ENCODE data around the gene MYO9A.
"Not testable (repeated sequence)": the region's sequence is repeated elsewhere in the genome, so short reads cannot be mapped to it uniquely, and the experiment has no call there.

The MYO9A gene

DNA sequence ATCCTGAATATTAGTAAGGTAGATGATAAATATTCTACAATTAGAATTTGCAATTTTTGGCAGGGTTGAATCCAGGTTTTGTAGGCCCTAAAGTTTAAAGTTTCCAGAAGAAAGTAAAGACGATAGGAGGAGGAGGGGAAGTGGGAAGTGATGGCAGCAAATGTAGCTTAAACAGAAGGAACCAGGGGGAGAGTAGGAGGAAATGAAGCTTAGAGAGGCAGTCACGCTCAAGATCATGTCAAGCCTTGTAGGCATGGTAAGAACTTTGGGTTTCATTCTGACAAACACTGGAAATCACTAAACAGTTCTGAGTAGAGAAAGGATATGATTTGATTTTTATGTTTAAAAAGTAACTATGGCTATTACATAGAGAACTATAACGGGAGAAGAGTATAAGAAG lies 243.7 kb downstream of the MYO9A start:
- DNase-seq (ENCODE audit: low read depth), result no peak

DNA sequence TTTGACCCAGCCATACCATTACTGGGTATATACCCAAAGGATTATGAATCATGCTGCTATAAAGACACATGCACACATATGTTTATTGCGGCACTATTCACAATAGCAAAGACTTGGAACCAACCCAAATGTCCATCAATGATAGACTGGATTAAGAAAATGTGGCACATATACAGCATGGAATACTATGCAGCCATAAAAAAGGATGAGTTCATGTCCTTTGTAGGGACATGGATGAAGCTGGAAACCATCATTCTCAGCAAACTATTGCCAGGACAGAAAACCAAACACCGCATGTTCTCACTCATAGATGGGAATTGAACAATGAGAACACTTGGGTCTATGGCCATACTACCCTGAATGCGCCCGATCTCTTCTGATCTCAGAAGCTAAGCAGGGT lies 259.7 kb downstream of the MYO9A start:
- DNase-seq (ENCODE audit: low read depth), result not testable (repeated sequence)

DNA sequence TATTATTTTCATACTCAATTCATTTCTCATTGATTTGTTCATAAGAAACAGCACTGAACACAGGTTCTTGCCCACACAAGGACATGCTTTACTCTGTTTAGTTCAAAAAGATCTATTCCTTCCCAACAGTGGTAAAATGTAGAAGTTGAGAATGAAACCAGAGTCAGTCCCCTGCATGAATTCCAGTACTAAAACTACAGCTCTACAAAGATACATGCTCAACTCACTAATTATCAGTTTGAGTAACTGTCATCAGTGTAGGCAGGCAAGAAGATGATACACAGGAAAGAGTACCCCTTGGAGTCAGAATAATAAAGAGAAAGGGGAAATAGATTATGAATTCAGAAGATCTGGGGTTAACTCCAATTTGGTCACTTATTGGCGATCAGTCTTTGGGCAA lies 264.4 kb downstream of the MYO9A start:
- no peak for DNase-seq (ENCODE audit: low read depth)

DNA sequence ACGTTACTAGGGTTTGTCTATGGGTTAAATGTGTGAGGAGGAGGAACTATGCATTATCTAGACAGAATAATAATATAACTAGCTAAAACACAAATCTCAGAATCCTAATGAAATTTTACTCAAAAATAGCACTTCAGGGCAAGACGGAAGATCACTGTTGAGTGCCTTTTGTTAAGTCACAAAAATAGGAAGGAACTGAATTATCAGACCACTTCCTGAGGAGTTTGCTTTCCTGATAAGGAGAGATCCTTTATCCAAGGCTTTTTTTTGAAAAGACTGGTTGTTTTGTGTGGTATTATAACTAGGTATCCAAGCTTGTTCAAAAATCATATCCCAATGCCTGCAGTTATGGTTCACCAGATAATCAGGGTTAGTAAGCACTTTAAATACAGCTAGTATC lies 273.0 kb downstream of the MYO9A start:
- no peak for DNase-seq (ENCODE audit: low read depth)

DNA sequence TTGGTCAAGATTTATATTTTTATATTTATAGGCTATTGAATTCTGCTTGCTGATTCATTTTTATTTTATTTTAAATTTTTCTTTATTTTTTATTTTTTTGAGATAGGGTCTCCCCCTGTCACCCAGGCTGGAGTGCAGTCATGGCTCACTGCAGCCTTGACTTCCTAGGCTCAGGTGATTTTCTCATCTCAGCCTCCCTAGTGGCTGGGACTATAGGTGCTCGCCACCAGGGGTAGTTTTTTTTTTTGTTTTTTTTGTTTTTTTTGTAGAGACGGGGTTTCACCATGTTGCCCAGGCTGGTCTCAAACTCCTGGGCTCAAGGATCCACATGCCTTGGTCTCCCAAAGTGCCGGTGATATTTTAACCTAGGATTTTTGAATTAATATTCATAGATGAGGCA lies 276.4 kb downstream of the MYO9A start:
- no peak for DNase-seq (ENCODE audit: low read depth)

DNA sequence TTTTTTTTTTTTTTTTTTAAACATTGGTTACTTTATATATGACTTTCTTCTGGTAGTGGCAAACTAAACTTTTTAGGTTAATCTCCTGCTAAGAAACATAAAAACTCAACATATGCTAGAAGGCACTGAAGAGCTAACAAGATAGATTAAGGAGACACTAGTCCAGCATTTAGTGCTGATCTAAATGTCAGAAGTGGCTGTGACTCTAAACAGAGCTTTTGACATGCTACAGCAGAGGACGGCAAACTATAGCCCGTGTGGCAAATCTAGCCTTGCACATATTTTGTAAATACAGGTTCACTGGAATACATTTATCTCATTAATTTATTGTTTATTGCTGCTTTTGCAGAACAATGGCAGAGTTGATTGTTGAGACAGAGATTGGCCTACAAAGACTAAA lies 287.0 kb downstream of the MYO9A start:
- DNase-seq (ENCODE audit: low read depth), result no peak

DNA sequence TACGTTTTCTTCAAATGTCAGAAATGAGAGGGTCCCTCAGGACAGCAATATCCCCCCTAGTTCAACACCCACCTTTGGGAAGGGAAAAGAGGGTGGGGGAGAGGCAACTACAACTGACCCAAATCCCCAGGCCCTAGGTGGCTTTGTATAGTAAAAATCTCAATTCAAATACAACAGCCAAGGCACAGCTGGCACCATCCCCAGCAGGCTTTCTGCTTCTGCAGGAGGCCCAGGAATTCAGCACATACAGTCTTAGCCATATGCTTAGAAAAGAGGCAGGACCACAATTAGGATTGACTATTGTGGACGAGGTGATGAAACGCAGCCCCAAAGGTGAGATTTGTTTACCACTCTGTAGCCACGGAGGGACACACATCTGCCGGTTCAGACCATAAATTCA lies 291.8 kb downstream of the MYO9A start:
- DNase-seq (ENCODE audit: low read depth), result no peak

DNA sequence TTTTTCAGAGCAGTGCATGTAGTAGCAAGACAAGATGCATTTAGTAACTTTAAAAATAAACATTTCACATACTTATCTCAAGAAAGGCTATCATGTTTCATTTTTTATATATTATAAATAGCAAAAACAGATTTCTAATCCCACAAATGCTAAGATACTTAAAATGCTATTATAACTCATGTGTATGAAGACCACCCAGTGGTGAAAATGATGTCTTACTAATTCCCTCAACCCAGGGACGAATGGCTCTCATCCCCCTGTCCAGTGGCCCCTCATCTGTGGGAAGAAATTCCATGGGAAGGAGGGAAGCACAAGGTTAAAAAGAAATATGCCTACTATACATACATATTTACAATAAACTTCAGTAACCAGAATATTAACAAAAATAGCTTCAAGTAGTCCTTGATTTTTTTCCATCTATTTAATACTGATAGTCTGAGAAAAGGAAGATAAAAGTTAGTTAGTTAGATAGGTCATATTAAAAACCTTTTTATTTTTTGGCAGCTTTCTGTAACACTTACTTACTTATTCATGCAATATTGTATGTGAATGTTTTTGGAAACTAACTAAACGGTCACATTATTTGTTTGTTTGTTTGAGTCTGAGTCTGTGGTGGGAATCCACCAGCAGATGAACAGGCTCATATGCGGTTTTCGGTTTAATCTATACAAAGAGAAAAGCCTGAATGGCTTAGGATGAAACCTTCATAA lies 292.8 kb downstream of the MYO9A start:
- no peak for DNase-seq (ENCODE audit: low read depth)

DNA sequence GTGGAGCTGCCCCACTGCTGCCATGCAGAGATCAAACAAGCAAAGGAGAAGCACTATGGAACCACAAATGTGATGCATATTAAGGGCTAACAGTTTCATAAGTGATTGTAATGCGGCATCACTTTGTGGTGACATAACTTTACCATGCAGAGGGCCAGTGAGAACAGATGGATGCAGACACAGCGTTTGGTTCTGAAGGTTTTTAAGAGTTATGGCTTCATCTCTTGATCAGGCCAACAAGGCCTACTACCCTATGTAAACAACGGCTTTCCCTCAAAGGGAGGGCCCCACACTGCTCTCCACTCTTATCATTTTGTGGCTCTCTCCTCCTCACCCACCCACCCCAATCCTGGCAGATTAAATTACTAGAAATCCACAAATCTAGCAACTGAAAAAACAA lies 294.1 kb downstream of the MYO9A start:
- DNase-seq (ENCODE audit: low read depth), result no peak

DNA sequence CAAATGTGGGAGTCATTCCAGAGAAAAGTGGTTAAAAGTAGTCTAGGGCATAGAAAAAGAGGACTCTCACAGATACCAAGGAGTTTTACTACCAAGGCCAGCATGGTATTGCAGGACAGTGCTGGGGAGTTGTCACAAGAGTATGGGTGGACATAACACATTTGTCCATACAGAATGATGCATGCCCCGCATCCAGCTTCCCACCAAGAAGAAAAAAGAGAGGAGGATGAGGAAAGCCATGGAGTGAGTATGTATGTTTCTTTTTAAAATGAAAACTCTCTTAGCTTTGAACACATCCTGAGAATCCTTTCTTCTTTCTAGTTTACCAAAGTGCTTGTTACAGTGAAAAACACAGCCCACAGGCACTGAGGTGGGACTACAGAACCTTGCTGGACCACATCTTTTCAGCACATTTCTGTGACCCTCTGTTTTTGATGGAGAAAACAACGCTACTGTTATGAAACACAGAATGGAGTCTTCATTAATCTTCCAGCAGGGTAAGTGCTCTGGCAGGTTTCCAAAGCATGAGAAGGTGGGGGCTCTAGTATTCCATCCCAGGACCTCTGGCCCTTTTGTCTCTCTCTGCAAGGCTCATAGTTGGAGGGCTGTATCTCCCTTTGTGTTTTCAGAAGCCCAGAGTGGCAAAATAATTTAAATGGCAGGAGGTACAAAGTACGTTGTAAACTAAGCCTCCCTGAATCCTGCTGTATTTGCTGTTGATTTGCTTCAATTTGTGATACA lies 294.9 kb downstream of the MYO9A start:
- DNase-seq (ENCODE audit: low read depth), result no peak

DNA sequence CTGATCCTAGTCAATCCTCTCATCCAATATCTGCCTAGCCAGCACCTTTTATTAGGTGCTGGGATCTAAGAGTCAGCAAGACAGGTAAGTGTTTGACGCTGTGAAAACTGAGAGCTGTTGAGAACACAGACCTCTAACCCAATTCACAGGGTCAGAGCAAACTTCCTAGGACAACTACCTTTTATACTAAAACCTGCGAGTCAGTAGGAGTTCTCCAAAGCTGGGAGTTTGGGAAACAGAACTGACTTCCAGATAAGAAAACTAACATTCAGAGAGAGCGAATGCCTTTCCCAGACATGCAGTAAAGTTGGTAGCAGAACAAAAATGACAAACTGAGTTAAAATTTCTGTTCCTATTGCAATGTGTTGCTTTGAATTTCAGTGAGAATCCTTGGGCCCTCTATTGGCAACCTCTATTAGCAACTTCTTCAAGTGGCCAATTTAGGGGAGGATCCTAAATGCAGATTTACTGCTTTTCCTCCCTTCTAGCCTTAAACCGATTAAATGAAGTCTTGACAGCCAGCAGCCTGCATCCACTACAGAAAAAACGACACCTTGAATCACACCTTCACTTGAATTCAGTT lies 296.3 kb downstream of the MYO9A start:
- DNase-seq (ENCODE audit: low read depth), result no peak

DNA sequence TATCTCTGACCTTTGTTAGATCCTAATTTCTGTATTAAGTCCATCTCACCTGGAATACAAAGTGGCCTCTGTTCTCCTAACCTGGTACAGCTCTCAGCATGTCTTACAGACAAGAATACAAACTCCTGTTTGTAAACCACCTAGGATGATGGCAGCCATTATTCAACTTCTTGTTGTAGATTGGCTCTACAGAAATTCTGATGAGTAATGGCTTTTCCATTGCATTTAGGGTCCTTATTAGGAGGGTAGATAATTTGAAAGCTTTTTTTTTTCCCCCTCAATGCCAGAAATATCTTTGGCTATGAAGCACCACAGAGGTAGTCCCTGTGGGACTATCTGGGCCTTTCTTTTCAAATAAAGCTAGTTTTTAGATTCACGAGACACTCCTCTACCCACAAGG lies 297.8 kb downstream of the MYO9A start:
- DNase-seq (ENCODE audit: low read depth), result no peak

DNA sequence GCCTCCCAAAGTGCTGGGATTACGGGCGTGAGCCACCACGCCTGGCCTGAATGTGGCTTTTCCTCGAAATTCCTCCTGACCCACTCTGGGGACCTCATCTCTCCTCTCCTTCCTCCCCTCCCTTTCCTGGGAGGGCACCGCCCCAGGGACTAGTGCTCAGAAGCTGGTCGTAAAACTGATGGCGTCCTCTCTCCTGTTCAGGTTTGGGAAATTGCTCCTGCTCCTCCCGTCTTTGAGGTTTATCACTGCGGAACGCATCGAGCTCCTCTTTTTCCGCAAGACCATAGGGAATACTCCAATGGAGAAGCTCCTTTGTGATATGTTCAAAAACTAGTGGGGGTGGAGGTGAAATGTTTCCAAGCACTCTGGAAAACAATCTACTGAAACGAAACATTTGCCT lies 300.6 kb downstream of the MYO9A start:
- DNase-seq (ENCODE audit: low read depth), result no peak

DNA sequence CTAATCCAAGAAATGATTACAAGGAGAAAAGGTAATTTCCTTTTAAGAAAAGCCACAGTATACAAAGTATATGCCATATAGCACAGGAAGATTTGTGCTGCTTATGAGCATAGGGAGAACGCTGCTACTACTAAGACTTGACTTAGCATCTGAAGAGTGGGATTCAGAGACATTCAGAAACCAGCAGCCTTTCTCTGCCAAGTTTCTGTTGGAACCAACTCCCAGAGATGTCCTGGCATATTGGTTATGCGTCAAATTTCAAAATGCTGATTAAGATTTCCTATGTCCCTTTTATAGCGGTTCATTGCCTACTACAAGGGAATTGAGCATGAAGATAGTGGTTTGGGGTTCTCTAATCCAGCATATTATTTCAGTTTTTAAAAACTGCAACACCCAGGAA lies 302.6 kb downstream of the MYO9A start:
- DNase-seq (ENCODE audit: low read depth), result no peak

DNA sequence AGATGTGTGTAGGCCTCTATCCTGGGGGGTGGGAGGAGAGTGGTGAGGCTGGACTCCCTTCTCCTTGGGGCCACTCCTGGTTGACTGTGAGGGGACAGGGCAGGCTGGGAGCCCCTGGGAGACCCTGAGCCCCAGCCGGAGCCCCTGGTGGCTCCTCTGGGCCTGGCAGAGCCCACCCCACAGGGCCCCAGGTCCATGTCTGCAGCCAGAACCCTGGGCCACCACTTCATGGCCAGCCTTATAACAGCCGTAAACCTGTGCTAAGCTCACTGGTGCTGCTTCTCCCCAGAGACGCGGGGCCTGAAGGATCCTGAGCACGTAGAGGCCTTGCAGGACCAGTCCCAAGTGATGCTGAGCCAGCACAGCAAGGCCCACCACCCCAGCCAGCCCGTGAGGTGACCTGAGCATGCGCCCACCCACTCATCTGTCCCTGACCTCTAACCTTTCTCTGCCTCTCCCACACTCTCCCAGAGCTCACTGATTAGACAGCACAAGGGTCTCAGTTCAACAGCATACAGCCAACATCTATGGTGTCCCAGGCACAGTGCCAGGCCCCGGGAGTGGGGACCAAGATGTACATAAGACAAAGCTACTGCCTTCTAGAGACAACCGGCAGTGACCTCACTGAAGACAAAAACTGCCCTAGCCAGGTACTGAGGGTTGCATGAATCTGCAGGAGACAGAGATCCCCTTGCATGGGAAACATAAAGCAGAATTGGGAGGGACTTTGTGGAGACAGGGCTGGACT lies 304.1 kb downstream of the MYO9A start:
- DNase-seq (ENCODE audit: low read depth), result no peak

DNA sequence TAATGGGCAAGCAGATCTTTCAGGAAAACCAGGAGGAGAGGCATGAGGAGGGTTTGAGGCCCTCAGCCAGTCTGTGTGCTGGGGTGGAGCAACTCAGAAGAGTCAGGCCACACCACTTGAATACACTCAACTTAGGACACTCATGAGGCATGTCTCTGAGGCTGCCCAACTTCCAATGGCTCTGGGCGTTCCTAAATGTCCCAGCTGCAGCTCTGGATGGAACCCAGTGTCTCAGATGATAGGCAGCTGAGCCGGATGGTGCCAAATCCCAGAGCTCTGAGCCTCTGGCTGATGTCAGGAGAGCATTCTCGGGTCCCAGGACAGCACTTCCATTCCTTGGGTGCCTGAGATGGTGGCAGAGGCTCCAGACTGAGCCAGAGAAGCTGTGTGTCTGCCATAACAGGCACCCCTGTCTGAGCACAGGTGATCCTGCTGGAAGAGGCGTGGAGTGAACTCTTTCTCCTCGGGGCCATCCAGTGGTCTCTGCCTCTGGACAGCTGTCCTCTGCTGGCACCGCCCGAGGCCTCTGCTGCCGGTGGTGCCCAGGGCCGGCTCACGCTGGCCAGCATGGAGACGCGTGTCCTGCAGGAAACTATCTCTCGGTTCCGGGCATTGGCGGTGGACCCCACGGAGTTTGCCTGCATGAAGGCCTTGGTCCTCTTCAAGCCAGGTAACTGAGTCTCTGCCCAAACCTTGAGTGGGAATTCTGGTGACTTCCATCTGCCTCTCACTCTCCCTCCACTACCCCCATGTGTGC lies 304.8 kb downstream of the MYO9A start:
- DNase-seq (ENCODE audit: low read depth), result no peak

DNA sequence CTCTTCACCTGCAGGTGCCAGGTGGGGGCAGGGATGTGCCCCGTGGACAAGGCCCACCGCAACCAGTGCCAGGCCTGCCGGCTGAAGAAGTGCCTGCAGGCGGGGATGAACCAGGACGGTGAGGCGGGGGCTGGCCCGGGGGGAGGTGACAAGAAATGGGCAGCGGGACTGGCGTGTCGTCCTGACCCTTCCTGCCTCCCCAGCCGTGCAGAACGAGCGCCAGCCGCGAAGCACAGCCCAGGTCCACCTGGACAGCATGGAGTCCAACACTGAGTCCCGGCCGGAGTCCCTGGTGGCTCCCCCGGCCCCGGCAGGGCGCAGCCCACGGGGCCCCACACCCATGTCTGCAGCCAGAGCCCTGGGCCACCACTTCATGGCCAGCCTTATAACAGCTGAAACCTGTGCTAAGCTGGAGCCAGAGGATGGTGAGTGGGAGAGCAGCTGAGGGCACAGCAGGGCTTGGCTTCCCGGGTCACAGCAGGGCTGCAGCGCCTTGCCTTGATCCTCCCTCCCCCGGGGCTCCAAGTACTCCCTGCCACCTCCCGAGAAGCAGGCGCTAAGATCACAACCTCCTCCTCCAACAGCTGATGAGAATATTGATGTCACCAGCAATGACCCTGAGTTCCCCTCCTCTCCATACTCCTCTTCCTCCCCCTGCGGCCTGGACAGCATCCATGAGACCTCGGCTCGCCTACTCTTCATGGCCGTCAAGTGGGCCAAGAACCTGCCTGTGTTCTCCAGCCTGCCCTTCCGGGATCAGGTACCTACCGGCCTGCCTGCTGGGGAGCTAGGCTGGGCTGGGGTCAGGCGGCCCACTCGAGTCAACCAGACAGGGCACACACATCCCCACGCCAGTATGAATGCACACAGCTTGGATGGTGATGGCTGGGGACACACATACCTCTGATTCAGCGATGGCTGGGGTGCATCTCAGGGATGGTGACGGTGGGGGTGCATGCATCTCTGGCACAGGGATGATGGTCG lies 305.9 kb downstream of the MYO9A start:
- DNase-seq (ENCODE audit: low read depth), result no peak

DNA sequence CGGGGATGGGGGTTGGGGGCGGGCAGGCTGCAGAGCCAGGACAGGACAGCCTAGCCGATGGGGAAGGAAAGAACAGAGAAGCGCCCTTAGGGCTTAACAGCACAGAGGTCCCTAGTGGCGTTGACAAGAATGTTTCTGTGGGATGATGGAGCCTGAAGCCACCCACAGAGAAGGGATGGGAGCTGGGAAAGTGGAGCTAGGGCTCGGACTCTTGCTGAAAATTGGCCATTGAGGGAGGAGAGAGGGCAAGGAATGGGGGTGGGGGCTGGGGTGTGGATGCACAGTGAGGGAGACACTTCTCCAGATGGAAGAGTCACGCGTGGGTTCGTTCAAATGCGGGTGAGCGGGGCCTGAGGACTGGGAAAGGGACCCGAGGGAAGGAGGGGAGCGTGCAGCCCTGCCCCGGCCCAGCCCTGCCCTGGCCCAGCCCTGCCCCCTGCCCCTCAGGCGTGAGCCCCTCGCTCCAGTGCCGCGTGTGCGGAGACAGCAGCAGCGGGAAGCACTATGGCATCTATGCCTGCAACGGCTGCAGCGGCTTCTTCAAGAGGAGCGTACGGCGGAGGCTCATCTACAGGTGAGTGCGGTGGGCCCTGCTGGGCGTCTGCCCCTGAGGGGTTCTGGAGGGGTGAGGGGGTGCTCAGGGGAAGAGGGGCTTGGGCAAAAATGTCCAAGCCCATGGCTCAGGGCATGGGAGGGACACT lies 306.8 kb downstream of the MYO9A start:
- DNase-seq (ENCODE audit: low read depth), result no peak

DNA sequence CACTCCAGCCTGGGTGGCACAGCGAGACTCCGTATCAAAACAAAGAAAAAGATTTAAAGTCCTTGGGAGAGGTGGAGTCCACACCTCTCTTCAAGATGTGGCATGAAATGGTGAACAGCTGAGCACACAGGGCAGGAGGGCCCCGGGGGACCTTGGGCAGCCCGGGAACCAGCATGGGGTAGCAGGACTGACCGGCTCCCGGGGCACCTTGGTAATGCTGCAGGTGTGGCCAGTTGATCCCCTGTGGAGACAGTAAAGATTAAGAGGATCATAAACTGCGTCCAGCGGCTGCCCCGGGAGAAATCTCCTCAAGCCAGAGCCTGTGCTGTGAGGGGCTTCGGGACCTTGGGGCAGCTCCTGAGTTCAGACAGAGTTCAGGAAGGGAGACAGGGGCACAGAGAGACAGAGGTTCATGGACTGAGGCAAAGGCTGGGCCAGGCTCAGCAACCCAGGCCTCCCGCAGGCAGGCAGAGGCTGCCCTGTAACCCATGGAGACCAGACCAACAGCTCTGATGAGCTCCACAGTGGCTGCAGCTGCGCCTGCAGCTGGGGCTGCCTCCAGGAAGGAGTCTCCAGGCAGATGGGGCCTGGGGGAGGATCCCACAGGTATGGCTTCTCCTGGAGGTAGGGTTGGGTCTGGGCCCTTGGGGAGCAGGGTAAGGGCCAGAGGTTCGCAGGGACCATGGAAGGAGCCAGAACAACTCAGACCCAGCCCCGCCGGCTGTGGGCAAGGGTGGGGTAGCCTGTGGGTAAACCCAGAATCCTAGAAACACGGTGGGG lies 307.5 kb downstream of the MYO9A start, which contains the start of gene NR2E3:
NR2E3 (plus strand) TSS at position 299 of the 780 bp plus-strand sequence; CDS start at position 489, 190 bp downstream.
- no peak for DNase-seq (ENCODE audit: low read depth)
